GM10847 (cell line): ENCODE results near the gene ZNF654.

Experiments used
- POLR2A ChIP-seq: IDR thresholded peaks from 2 replicates; pipeline ENCODE4 v1.6.1; 2011; ENCODE audit not compliant: insufficient read length; ENCODE audit errors: extremely low read depth

ZNF654 gene

GRCh38 chr3:88044411-88044810, 14.6 kb upstream of the ZNF654 start:
- no peak for TF ChIP-seq POLR2A

DNA sequence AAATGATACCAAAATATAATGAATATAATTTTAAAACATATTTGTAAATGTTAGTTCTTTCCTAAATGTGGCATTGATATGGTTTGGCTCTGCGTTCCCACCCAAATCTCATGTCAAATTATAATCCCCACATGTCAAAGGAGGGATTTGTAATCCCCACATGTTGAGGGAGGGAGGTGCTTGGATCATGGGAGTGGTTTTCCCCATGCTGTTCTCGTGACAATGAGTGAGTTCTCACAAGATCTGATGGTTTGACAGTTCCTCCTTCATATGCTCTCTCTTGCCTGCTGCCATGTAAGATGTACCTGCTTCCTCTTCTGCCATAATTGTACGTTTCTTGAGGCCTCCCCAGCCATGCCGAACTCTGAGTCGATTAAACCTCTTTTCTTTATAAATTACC, 12.3 kb upstream of the ZNF654 start:
- no peak for TF ChIP-seq POLR2A

- TF ChIP-seq POLR2A: no peak
Measured at GRCh38 chr3:88057630-88058305, 1.3 kb upstream of the ZNF654 start.

GRCh38 chr3:88058306-88058580, 812 bp upstream of the ZNF654 start:
- TF ChIP-seq POLR2A: no peak

- TF ChIP-seq POLR2A: no peak
Measured at GRCh38 chr3:88059380-88060170, 520 bp downstream of the ZNF654 start.

GRCh38 chr3:88061746-88062145, 2.7 kb downstream of the ZNF654 start:
- no peak for TF ChIP-seq POLR2A

GRCh38 chr3:88075072-88075471, 16.0 kb downstream of the ZNF654 start:
- TF ChIP-seq POLR2A: no peak

- no peak for TF ChIP-seq POLR2A
Measured at GRCh38 chr3:88075497-88075896, 16.4 kb downstream of the ZNF654 start.

DNA sequence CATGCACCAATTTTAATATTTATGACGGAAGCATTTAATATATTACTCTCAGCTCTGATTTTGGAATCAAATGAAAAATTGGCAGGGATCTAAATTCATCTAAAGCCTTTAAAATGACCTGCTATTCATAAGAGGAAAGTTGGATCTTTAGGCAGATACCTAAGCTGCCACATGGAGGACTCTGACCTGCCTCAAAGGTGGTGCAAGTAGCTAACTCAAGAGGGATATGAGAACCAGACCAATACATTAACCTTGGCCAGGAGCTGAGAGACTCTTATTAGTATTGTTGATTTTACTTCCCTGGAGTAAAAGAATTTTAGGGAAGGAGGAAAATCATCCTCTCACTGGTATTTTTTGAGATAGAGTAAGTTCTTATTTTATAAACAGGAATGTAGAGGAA, 17.7 kb downstream of the ZNF654 start:
- TF ChIP-seq POLR2A: no peak

GRCh38 chr3:88078932-88079331, 19.9 kb downstream of the ZNF654 start:
- no peak for TF ChIP-seq POLR2A

- TF ChIP-seq POLR2A: no peak
Measured at GRCh38 chr3:88082854-88083253, 23.8 kb downstream of the ZNF654 start.

- TF ChIP-seq POLR2A: no peak
Measured at GRCh38 chr3:88084097-88084501, 25.0 kb downstream of the ZNF654 start.

- TF ChIP-seq POLR2A: no peak
Measured at GRCh38 chr3:88090681-88091080, 31.6 kb downstream of the ZNF654 start.

DNA sequence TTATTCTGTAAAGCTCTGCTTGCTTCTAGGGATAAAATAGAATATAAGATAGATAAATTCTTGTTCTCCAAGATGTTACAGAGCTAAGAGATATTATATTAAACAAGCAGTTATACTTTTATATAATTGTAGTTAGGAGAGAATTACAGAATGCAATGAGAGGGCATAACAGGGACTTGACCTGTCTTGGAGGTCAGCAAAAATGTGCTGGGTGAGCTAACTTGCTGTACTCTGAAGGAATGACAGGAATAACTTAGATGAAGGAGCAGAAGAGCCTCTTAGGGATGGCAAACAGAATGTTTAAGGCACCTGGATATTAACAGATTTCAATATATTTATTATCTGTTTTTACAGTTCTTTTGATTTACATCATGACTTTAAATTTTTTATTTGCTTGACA, 33.2 kb downstream of the ZNF654 start:
- no peak for TF ChIP-seq POLR2A

GRCh38 chr3:88093266-88093665, 34.2 kb downstream of the ZNF654 start:
- TF ChIP-seq POLR2A: no peak

DNA sequence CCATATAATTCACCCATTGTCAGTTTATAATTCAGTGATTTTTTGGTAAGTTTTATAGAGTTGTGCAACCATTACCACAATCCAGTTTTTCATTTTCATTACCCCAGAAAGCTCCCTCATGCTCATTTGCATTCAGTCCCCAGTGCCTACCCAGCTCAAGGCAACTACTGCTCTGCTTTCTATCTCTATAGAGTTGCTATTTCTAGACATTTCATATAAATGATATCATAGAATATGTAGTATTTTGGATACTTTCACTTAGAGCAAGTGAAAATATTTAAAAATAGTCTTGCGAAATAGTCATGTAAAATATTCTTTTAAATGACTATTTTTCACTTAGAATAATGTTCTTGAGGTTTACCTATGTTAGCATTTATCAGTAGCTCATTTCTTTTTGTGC, 42.1 kb downstream of the ZNF654 start:
- TF ChIP-seq POLR2A: no peak

DNA sequence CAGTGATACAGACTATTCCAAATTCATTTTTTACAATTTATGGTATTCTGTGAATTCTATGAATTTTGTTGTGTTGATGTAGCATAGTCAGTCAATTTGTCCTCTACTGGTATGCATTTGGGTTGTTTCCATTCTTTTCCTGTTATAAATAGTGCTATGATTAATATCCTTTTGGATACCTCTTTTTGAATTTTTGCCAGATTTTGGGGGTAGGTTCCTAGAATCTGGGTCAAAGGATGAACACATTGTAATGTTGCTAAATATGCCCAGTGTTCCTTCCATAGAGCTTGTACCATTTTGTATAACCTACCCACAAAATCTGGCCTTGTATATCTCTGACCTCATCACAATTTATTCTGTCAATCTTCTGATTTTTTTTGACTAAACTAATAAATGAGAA, 46.3 kb downstream of the ZNF654 start:
- TF ChIP-seq POLR2A: no peak
